HG03442 (cell line): ENCODE data around the gene TTC23.
"Not testable (repeated sequence)": the region's sequence is repeated elsewhere in the genome, so short reads cannot be mapped to it uniquely, and the experiment has no call there.

Experiments
- ATAC-seq: cut with Tn5 transposase; IDR thresholded peaks from one replicate; pipeline ENCODE4 v1.9.1; 2021; ENCODE audit warnings: mild to moderate bottlenecking, moderate library complexity; ENCODE audit not compliant: unreplicated experiment

The TTC23 gene

DNA sequence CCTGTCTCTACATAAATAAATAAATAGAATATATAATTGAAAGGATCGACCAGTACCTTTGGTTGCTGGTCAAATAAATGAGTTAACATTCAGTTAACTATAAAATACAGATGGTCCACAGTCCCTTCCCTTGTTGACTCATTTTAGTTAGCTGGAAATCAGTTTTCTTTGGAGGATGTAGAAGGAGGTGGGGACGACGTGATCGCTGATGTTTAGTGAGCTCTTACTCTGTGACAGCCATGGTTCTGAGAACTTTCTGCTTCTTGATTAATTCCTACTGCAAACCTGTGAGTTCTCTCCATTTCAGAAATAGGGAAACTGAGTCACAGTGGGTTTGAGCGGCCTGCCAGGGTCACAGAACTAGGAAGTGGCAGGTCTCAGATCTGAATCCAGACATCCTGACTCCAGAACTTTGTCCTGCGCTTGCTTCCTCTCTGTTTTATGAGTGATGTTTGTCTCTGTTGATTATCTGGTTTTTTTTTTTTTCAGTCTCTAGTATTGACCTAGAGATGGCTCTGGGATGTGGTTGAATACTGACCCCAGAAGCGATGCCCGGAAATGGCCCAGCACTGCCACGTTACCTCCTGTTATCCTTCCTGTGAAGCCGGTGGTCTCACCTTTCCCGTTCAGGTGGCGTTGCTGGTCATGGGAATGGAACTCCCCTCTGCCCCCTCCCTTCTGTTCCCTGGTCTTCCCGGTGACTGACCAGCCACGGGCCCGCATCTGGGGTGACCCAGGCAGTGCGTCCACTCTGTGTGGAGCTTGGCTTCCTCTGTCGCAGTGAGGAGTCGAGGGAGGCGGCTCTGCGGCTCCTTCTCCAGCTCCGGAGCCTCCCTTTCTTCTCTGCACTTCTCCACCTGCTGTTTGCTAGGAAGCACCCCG is 126.3 kb downstream of the TTC23 start:
- ATAC-seq = no peak

DNA sequence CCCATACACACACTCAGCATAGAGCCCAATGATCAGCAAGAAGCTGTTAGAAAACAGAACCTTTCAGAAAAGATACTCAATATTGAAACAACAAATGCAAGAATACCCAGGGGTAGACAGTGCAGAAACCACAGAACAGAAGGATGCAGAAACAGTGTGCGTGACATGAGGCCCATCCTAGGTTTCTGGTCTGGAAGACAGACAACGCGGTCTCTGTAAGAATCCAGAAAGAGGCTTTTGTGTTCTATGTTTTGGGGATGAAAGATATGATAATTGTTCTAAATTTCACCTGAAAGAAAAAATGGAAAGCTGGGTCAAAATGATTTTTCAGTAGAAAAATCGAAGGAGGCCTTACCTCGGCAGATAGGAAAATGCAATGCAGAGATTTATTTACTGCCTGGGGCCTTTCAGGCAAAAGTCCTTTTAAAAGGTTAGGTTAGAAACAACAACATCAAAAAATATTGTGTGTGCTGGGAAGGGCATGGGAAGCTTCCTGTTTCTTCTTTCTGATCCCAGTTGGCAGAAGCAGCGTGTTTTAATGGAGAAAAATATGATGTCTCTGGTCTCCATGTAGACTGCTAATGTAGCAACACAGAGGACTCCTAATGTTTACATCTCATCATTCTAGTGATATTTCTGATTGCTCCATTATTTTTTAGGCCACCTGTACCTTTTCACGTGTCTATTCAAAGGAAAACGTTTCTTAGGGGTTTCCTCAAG is 127.5 kb downstream of the TTC23 start:
- no peak for ATAC-seq

DNA sequence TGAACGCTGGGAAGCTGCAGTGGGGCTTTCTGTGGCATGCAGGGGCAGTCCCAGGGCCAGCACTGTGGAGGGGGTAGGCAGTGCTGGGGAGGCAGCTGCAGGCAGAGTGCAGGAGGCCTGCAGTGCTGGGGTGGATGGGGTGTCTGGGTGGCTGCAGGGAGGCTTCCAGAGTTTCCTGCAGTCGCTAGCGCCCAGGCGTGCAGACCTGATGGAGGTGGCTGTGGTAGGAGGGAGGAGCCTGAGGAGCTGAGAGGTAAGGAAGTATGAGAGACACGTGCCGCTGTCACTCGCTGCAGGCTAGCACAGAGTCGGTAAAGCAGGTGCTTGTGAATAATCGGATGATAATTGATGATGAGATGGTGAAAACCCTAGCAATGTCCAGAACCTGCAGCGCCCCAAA is 128.2 kb downstream of the TTC23 start:
- no peak for ATAC-seq

DNA sequence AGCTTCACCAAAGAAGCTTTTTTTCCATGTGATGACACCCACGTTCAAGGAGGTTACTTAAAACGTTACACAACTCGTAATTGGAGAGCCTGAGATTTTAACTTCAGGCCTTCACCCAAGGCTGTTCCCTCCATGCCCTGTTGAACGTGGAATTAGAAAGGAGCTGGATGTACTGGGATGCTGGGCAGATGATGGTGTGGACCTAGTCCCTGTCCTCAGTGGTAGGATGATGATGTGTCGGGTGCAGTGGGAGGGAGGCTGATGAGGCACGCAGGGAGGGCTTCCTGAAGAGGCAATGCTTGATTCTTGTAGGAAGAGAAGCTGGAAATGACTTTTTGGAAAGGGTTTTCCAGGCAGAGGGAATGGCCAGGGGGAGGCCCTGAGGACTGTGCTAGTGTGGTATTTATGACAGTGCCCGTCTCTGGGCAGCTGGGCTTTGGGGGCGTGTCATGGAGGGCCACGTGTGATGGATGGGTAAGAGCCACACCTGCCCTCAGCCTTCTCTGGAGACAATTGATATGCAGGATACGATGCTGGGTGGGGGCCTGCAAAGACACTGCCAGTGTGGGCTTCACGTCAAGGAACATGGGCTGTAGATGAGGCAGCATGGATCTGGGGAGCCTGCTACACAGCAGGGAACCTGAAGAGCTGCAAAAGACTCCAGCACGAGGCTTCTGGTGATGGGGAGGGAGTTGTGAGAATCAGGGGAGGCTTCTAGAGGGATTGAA is 129.2 kb downstream of the TTC23 start:
- no peak for ATAC-seq

DNA sequence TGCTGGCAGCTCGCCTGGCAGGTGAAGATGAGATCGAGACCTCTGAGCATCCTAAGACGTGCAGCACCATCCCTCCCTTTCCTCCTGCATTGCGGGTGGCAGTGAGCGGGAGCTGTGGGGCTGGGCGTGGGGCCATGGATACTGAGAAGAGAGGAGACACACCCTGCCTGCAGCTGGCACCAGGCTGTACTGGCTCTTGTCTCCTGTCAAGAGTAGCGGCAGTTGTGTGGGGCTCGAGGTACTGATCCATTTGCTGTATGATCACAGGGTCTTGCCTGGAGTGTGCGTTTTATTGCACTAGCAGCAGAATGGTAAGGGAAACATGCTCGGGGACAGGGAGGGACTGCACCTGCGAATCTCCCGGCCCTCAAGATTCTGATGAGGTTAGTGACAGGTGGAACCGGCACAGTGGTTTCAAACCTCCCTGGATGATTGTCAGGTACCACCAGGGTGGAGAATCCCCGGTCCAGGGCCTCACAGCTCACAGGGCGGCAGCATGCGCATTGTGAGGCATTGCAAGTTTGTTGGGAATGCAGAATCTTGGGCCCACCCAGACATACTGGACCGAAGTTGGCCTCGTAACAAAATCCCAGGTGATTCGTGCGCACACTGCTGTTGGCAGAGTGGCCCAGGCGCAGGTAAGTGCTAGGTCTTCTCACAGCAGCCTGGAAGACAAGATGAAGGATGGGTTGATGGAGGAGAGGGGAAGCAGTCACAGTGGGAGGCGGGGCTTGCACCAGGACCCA is 130.4 kb downstream of the TTC23 start:
- ATAC-seq = no peak

DNA sequence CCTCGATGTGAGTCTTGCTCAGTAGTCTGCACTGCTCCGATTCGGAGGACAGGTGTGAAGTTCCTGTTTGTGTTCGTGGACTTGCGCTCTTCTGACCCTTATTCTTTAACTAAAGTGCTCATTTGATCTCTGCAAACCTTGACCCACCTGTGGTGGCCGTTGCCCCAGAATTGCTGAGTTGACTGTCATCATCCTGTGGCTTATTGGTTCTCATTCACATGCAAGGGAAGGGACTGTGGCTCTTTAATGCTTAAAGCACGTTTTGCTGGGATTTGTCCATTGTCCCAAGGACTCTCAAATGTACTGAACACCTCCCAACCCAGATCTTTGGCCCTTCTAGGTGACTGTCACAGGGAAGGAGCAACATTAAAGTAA is 131.1 kb downstream of the TTC23 start:
- no peak for ATAC-seq

DNA sequence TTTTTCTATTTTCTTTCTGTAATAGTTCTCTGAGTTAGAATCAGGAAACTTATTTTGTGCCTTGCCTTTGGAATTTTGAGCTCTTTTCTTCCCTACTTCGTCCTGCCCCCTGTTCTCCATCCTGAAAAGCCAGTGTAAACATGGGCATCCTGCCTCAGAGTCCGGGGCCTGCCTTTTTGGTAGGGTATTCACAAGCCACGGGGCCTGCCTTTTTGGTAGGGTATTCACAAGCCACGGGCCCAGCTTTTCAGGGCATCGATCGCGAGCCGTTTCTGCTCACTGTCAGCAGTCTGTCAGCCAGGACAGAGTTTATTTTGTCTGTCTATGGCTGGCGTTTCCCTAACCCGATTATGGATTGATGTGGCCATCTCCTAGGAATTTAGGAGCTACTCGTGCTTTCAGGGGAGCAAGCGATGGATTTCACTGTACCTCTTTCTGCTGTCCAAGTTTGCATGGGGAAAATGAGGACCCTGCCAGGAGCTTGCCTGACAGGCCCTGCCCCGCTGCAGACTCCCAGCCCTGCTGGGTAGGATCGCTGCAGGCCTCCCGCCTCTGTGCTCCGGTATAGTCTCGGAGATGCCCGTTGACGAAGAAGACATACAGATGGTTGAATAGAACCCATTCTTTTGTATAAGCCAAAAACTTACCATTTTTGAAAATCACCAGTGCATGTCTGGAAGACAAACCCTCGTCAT is 131.7 kb downstream of the TTC23 start:
- no peak for ATAC-seq

DNA sequence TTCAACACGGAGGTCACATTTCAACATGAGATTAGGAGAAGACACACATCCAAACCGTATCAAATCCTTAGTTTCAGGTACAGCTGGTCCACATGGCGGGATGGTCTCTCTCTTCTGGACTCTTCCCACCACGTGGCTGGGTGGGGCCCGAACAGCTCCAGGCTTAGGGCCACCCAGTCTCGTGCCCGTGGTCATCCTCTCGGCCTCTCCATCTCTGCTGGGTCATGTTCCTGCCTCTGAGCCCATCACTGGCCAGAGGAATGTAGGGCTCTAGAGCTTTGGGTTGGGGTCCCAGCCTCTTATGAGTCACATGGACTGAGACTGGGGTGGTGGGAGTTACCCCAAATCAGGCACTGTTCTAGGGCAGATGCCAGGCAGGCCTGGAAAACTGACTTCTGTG is 132.3 kb downstream of the TTC23 start:
- ATAC-seq = no peak

DNA sequence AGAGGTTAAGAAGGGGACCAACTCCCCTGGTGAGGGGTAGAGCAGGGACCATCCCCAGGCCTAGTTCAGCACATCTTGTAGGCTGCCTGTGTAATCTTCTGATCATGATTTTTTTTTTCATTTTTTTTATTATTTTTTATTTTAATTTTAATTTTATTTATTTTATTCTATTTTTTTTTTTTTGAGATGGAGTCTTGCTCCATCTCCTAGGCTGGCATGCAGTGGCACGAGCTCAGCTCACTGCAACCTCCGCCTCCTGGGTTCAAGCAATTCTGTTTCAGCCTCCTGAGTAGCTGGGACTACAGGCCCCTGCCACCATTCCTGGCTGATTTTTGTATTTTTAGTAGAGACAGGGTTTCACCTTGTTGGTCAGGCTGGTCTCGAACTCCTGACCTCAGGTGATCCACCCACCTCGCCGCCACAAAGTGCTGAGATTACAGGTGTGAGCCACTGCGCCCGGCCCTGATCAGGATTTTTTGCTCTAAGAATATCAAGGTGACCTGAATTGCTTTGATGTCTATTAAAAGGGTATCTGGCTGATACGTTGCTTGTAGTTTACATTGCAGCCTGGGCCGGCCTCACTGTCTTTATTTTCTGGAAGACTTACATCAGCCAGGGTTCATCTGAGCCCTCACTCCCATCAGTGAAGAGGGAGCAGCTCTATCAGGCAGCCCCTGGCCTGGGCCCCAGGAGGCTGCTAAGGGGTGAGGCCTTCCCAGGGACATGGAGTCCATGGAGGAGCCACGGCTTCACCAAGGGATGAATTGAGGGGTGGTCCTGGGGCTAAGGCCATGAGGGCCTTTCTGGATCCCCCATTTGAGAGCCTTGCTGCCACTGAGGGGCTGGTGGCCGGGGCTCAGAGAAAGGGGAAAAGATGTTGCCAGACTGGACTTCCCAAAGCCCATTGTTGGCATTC is 133.8 kb downstream of the TTC23 start:
- ATAC-seq = no peak

DNA sequence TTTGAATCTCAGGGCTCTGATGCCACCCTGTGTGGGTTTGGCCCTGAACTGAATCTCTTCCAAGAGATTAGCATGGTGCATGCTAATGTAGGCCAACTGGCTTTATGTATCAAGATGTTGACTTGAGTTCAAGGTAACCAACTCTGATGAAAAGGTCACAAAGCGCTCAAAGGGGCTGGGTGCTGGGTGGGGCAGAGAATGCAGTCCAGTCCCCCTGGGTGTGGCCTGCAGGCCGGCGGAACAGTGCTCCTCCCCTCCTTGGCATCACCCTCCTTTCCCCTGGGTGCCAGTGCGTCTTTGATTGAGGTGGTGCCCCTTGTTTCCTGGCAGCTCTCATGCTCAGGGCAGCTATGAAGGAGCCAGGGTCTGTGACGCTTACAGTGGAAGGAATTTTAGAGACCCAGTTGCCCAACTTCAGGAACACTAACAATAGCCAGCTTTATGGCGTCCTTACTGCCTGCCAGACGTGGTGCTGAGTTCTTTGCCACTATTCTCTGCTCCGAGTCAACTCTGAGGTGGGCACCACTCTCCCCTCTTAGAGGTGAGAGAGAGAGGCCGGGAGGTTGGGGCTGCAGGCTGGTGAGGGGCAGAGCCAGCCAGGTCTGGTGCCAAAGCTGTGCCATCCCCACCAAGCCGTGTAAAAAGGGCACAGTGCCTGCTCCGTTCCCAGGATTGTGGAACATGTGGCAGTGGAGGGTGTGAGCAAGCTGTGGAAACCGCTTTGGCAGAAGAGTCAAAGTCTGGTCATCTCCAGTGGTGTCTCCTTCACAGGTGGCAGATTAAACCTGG is 134.7 kb downstream of the TTC23 start:
- ATAC-seq = no peak

DNA sequence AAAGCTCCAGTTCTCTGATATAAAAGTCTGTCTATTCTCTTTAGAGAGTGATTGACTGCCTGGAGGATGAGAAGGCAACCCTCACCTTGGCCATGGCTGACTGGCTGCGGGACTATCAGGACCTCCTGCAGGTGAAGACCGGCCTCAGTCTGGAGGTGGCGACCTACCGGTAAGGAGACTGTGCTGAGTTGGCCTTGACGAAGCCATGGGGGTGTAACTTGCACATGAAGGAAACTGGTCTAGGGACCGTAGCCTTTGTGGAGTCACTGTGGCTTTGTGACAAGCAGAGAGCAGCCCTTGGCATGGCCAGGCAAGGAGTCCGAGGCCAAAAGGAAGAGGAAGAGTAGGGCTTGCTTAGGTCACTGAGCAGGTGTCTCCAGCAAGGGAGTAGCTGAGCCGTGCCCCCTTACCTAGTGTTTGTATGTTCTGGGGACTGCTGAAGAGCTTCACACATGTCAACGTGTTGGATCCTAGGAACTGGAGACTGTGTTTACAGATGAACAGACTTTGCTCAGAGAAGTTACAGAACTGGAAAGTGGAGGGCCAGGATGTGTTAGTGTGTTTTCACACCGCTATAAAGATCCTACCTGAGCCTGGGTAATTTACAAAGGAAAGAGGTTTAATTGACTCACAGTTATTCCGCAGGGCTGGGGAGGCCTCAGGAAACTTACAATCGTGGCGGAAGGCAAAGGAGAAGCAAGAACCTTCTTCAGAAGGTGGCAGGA is 135.7 kb downstream of the TTC23 start:
- no peak for ATAC-seq

DNA sequence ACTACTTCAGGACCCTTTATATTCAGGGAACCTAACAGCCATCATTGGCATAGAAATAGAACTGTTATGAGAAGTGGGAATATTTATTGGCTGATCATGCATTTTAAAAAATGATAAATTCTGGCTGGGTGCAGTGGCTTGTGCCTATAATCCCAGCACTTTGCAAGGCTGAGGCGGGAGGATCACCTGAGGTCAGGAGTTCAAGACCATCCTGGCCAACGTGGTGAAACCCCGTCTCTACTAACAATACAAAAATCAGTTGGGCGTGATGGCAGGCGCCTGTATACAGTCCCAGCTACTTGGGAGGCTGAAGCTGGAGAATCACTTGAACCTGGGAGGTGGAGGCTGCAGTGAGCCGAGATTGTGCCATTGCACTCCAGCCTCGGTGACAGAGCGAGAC is 137.7 kb downstream of the TTC23 start:
- ATAC-seq = not testable (repeated sequence)

DNA sequence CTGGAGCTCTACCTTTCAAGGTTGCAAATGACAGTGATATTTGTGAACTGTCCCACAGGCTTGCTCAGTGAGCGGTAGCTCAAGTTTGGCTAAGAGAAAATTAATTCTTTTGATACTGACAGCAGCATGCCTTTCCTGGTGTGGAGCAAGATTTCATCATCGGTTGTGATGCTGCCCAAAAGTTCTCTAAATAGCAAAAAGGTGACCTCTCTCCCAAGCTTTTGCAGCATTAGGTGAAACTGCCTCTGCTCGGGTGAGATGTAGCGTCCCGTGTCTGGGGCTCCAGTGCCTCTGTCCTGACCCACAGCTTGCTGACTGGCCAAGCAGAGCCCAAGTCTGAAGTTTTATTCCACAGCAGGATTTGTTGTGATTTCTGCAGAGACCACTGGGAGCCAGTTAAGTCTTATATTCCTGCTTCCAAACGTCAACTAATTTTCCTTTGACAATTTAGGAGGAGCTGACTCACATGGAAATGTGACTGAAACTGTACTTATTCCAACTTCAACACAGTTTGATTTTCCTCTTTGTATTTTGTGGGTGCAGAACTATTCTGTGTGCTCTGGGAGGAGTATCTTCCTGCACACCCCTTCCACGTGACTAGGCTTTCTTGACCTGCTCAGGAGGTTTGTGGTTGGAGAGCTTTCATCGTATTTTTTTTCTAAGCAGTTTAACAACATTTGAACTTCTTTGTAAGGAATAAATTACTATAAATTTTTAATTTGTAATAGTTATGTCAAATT is 138.6 kb downstream of the TTC23 start:
- no peak for ATAC-seq

DNA sequence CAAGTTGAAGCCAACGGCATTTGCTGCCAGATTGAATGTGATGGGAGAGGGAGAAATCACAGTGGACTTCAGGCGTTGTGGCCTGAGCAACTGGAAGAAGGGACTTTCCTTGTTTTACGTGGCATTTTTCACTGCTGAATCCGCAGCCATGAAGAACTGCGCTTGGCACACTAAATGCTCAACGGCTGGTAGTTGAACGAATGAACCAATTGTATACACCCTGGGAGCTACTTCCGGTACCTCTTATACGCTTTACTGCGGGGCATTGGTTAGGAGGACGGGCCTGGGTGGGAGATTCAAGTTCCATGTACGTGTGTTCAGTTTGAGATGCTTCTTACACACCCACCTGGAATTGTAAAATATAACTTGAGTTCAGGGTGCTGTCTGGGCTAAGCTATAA is 139.3 kb downstream of the TTC23 start:
- no peak for ATAC-seq

DNA sequence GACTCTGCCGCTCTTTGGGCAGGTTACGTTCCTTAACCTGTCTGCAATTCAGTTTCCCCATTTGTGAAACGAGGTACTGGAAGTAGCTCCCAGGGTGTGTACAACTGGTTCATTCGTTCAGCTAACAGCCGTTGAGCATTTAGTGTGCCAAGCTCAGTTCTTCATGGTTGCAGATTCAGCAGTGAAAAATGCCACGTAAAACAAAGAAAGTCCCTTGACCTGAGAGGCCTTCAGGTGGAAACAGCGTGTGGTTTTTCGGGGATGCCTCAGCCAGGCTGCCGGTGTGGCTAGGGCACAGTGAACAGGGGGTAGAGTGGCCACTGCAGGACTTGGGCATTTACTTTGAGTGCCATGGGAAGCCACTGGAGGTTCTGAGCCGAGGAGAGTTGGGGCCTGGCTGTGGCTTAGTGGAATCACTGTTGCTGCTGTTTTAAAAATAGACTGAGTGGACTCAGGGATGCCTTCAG is 139.8 kb downstream of the TTC23 start:
- no peak for ATAC-seq

DNA sequence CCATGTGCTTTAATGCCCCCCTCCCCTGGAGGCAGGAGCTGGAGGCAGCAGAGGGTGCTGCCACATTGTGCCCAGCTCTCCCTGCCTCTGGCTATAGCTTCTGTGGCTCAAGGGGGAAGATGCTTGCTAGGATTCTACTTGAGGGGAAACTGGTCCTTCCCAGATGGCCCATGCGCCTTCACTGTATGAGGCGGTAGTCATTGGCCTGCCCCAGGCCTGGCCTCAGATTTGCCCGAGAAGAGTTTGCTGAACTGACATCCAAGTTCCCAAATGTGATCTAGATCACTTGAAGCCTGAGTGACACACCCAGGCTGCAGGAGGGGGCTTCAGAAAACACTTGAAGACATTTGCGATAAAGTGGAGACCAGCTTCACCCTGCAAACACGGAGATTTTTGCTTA is 140.4 kb downstream of the TTC23 start:
- ATAC-seq = no peak
